ENCODE results near the gene PDE11A. TPM values are rescaled to one million over a fixed set of nuclear protein-coding genes. Genes with fewer than 3 reads are reported as not detected.

Gene PDE11A
- polyA plus RNA-seq, 1 donor: 1.5 TPM

GRCh38 chr2:177767768-177768167 is 304.8 kb downstream of the PDE11A start:
- WGBS (ENCODE audit: insufficient coverage, low lambda C conversion rate): no CpG with 5 or more reads among the region's 2 CpGs
- H3K9me3 ChIP-seq (ENCODE audit: control insufficient read depth, low read depth, low read length): no peaks in the 10 kb centered on the region
- H3K27me3 ChIP-seq (ENCODE audit: control insufficient read depth, insufficient read depth, low read length): no peaks in the 10 kb centered on the region
- no peak overlapping the region for H3K27ac ChIP-seq (ENCODE audit: low read length)
- H3K36me3 ChIP-seq (ENCODE audit: control insufficient read depth, insufficient read depth, low read length): no peaks in the 10 kb centered on the region
- H3K4me3 ChIP-seq (ENCODE audit: low read length): no peak overlapping the region
- no peak for DNase-seq
- H3K4me1 ChIP-seq (ENCODE audit: control insufficient read depth, insufficient read depth, low read length): peaks cover 3% of the 10 kb centered on the region

- Histone ChIP-seq H3K9me3 (ENCODE audit: control insufficient read depth, low read depth, low read length) (no peaks in the 10 kb centered on the region), H3K27me3 (ENCODE audit: control insufficient read depth, insufficient read depth, low read length) (no peaks in the 10 kb centered on the region), H3K4me3 (ENCODE audit: low read length) (no peak overlapping the region), H3K4me1 (ENCODE audit: control insufficient read depth, insufficient read depth, low read length) (peaks cover 3% of the 10 kb centered on the region), H3K27ac (ENCODE audit: low read length) (no peak overlapping the region), H3K36me3 (ENCODE audit: control insufficient read depth, insufficient read depth, low read length) (no peaks in the 10 kb centered on the region)
- DNase-seq: no peak
- WGBS (ENCODE audit: insufficient coverage, low lambda C conversion rate): no CpG with 5 or more reads among the region's 2 CpGs
These were observed 306.9 kb downstream of the PDE11A start for GRCh38 chr2:177765698-177766097.

- H3K27ac ChIP-seq (ENCODE audit: low read length): no peak overlapping the region
- peak overlapping the region; percentile 11 for H3K4me3 ChIP-seq (ENCODE audit: low read length)
- peak; percentile 57 to 64 for DNase-seq
- no peaks in the 10 kb centered on the region for H3K36me3 ChIP-seq (ENCODE audit: control insufficient read depth, insufficient read depth, low read length)
- H3K27me3 ChIP-seq (ENCODE audit: control insufficient read depth, insufficient read depth, low read length): no peaks in the 10 kb centered on the region
- H3K9me3 ChIP-seq (ENCODE audit: control insufficient read depth, low read depth, low read length): no peaks in the 10 kb centered on the region
- WGBS (ENCODE audit: insufficient coverage, low lambda C conversion rate): no CpG with 5 or more reads among the region's 14 CpGs
- H3K4me1 ChIP-seq (ENCODE audit: control insufficient read depth, insufficient read depth, low read length): peaks cover 3% of the 10 kb centered on the region
These were observed 308.9 kb downstream of the PDE11A start for GRCh38 chr2:177763531-177764265.

GRCh38 chr2:177759443-177759842 is 313.1 kb downstream of the PDE11A start:
- Histone ChIP-seq H3K4me3 (ENCODE audit: low read length) (no peak overlapping the region), H3K9me3 (ENCODE audit: control insufficient read depth, low read depth, low read length) (no peaks in the 10 kb centered on the region), H3K27ac (ENCODE audit: low read length) (no peak overlapping the region), H3K36me3 (ENCODE audit: control insufficient read depth, insufficient read depth, low read length) (no peaks in the 10 kb centered on the region), H3K4me1 (ENCODE audit: control insufficient read depth, insufficient read depth, low read length) (peaks cover 3% of the 10 kb centered on the region), H3K27me3 (ENCODE audit: control insufficient read depth, insufficient read depth, low read length) (no peaks in the 10 kb centered on the region)
- WGBS (ENCODE audit: insufficient coverage, low lambda C conversion rate): 83% methylated on average over 1 of the region's 3 CpGs
- DNase-seq: no peak

- Histone ChIP-seq H3K27me3 (ENCODE audit: control insufficient read depth, insufficient read depth, low read length) (no peaks in the 10 kb centered on the region), H3K4me3 (ENCODE audit: low read length) (no peak overlapping the region), H3K9me3 (ENCODE audit: control insufficient read depth, low read depth, low read length) (no peaks in the 10 kb centered on the region), H3K27ac (ENCODE audit: low read length) (no peak overlapping the region), H3K4me1 (ENCODE audit: control insufficient read depth, insufficient read depth, low read length) (peaks cover 3% of the 10 kb centered on the region), H3K36me3 (ENCODE audit: control insufficient read depth, insufficient read depth, low read length) (no peaks in the 10 kb centered on the region)
- no CpG with 5 or more reads among the region's 11 CpGs for WGBS (ENCODE audit: insufficient coverage, low lambda C conversion rate)
- DNase-seq: peak; percentile 25 to 40
These were observed 313.8 kb downstream of the PDE11A start for GRCh38 chr2:177758591-177759371.

- DNase-seq: no peak
These were observed 316.2 kb downstream of the PDE11A start for GRCh38 chr2:177756336-177756735.

GRCh38 chr2:177754492-177754873 is 318.1 kb downstream of the PDE11A start:
- peak in 1 of 2 donors; percentile 18 for DNase-seq

More at GRCh38 chr2:177756336-177756735, 316.2 kb downstream of the PDE11A start:
- no CpG with 5 or more reads among the region's 4 CpGs for WGBS (ENCODE audit: insufficient coverage, low lambda C conversion rate)
- Histone ChIP-seq H3K9me3 (ENCODE audit: control insufficient read depth, low read depth, low read length) (no peaks in the 10 kb centered on the region), H3K4me1 (ENCODE audit: control insufficient read depth, insufficient read depth, low read length) (no peaks in the 10 kb centered on the region), H3K36me3 (ENCODE audit: control insufficient read depth, insufficient read depth, low read length) (no peaks in the 10 kb centered on the region), H3K27ac (ENCODE audit: low read length) (no peak overlapping the region), H3K27me3 (ENCODE audit: control insufficient read depth, insufficient read depth, low read length) (no peaks in the 10 kb centered on the region), H3K4me3 (ENCODE audit: low read length) (no peak overlapping the region)

GRCh38 chr2:177753682-177754491 is 318.7 kb downstream of the PDE11A start:
- no peaks in the 10 kb centered on the region for H3K27me3 ChIP-seq (ENCODE audit: control insufficient read depth, insufficient read depth, low read length)
- no CpG with 5 or more reads among the region's 5 CpGs for WGBS (ENCODE audit: insufficient coverage, low lambda C conversion rate)
- H3K27ac ChIP-seq (ENCODE audit: low read length): peak overlapping the region; percentile 54
- no peak overlapping the region for H3K4me3 ChIP-seq (ENCODE audit: low read length)
- DNase-seq: peak; percentile 77 to 78
- no peaks in the 10 kb centered on the region for H3K9me3 ChIP-seq (ENCODE audit: control insufficient read depth, low read depth, low read length)
- no peaks in the 10 kb centered on the region for H3K4me1 ChIP-seq (ENCODE audit: control insufficient read depth, insufficient read depth, low read length)
- H3K36me3 ChIP-seq (ENCODE audit: control insufficient read depth, insufficient read depth, low read length): no peaks in the 10 kb centered on the region

More at GRCh38 chr2:177754492-177754873, 318.1 kb downstream of the PDE11A start:
- 20% methylated on average over 1 of the region's 4 CpGs for WGBS (ENCODE audit: insufficient coverage, low lambda C conversion rate)
- Histone ChIP-seq H3K27me3 (ENCODE audit: control insufficient read depth, insufficient read depth, low read length) (no peaks in the 10 kb centered on the region), H3K27ac (ENCODE audit: low read length) (peak overlapping the region; percentile 54), H3K9me3 (ENCODE audit: control insufficient read depth, low read depth, low read length) (no peaks in the 10 kb centered on the region), H3K4me3 (ENCODE audit: low read length) (no peak overlapping the region), H3K4me1 (ENCODE audit: control insufficient read depth, insufficient read depth, low read length) (no peaks in the 10 kb centered on the region), H3K36me3 (ENCODE audit: control insufficient read depth, insufficient read depth, low read length) (no peaks in the 10 kb centered on the region)

GRCh38 chr2:177748360-177748759 is 324.2 kb downstream of the PDE11A start:
- Histone ChIP-seq H3K9me3 (ENCODE audit: control insufficient read depth, low read depth, low read length) (no peaks in the 10 kb centered on the region), H3K27me3 (ENCODE audit: control insufficient read depth, insufficient read depth, low read length) (no peaks in the 10 kb centered on the region), H3K36me3 (ENCODE audit: control insufficient read depth, insufficient read depth, low read length) (no peaks in the 10 kb centered on the region), H3K4me3 (ENCODE audit: low read length) (no peak overlapping the region), H3K27ac (ENCODE audit: low read length) (no peak overlapping the region), H3K4me1 (ENCODE audit: control insufficient read depth, insufficient read depth, low read length) (no peaks in the 10 kb centered on the region)
- 33% methylated on average over 1 of the region's 3 CpGs for WGBS (ENCODE audit: insufficient coverage, low lambda C conversion rate)
- no peak for DNase-seq

GRCh38 chr2:177747384-177747783 is 325.2 kb downstream of the PDE11A start:
- H3K27ac ChIP-seq (ENCODE audit: low read length): no peak overlapping the region
- 100% methylated on average over 1 of the region's 4 CpGs for WGBS (ENCODE audit: insufficient coverage, low lambda C conversion rate)
- no peaks in the 10 kb centered on the region for H3K4me1 ChIP-seq (ENCODE audit: control insufficient read depth, insufficient read depth, low read length)
- DNase-seq: no peak
- H3K36me3 ChIP-seq (ENCODE audit: control insufficient read depth, insufficient read depth, low read length): no peaks in the 10 kb centered on the region
- no peaks in the 10 kb centered on the region for H3K27me3 ChIP-seq (ENCODE audit: control insufficient read depth, insufficient read depth, low read length)
- no peaks in the 10 kb centered on the region for H3K9me3 ChIP-seq (ENCODE audit: control insufficient read depth, low read depth, low read length)
- H3K4me3 ChIP-seq (ENCODE audit: low read length): no peak overlapping the region

Measured in large intestine (tissue), 3 donors.